Jurkat, Clone E6-1 (cell line): ENCODE results near the gene C4orf50.

Source experiments
- DNase-seq: peaks from one replicate; pipeline ENCODE4 v3.0.0-alpha.2; 2011; ENCODE audit warnings: low read depth, low spot score
- H3K4me3 ChIP-seq: 2 replicates; pipeline ENCODE4 v1.5.1; 2011; ENCODE audit warnings: mild to moderate bottlenecking, low read length, control low read depth, moderate library complexity

Gene C4orf50

DNA sequence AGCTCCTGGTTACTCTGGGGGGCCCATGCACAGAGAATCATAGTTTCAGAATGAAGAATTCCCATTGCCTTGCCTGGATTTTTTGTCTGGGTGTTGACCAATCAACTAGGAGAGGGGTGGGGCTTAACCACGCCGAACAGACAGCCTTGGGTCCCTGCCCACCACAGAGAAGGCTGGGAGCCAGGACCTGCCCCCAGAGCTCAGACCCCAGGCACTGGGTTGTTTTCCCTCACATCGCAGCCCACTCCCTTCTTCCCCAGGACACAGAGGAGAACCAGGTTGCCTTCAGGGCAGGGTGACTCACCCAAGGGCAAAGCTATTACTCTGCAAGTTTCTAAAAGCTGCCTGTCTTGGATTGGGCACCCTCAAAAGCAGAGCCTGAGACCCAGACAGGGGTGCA lies 102.0 kb downstream of the C4orf50 start:
- DNase-seq: no peak
- no peak overlapping the region for H3K4me3 ChIP-seq

DNA sequence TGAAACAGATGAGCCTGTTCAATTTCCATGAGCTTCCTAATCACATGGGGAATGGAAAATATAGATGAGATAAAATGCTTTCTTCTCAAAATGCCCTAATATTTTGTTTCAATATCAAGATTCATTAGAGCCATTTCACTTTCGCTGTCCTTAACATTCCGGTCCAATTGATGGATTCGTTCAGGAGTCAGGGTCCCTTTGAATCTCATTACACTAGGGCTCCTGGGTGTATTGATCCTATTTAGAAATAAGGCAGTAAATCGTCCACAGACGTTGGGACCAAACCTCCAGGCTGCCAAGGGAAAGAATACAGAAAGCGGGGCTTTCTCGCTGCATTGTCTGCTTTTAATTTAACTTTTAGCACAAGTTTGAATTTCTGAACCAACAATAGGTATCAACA lies 104.8 kb downstream of the C4orf50 start:
- no peak overlapping the region for H3K4me3 ChIP-seq
- no peak for DNase-seq

DNA sequence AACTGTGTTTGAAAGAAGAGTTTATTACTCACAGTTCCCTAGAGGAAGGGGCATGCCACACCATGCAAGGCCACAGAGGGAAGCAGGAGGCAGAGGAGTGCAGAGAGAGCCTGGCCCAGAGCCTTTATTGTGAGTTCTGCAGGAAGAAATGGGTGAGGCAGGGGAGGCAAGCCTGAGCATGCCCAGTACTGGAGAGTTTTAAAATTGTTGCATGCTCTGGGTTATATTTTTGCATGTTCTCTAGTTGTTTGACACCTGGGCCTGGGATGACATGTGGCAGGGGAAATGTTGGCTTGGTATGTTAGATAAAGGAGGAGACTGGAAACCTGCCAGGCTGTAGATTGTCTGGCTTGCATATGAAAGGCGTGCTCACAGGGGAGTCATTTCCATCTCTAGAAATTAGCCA lies 105.6 kb downstream of the C4orf50 start:
- no peak for DNase-seq

DNA sequence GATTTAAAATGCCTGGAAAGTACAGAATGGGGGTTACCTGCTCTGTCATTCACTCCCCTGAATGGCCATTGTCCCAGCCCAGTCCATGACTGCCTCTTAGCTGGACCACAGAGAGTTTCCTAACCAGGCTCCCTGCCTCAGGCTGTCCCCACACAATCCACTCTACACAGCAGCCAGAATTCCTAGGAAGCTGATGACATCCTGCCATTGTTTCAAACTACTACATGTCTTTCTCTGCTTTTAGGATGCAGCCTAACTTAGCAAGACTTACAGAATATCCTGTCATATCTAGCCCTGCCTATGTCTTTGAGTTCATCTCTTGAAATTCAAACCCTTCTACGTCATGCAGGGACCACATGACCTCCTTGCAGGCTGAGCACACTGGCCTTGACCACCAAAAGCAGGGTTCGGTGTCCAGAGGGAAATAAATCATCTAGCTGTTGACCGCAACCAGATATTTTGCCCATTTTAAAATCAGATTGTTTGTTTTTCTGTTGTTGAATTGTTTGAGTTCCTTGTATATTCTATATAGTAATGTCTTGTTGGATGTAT lies 109.3 kb downstream of the C4orf50 start:
- DNase-seq: no peak
- no peak overlapping the region for H3K4me3 ChIP-seq

More for the DNA sequence above, 105.6 kb downstream of the C4orf50 start:
- no peak overlapping the region for H3K4me3 ChIP-seq

DNA sequence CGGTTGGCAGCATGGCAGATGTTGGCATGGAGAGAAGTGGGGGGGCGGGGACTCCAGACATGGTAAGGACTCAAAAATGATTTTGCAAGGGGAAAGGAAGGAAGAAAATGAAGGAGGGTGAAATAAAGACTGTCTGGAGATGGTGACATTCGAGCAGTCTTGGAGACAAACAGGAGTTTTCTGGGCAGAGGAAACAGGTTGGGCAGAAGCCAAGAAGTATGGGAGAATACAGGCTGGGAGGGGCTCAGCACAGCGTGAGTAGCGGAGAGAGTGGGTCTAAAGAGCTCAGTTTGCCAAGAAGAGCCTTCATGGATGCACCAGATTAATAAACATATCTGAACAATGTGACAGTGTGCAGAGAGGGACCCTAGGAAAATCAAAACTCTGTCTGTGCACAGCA lies 112.0 kb downstream of the C4orf50 start:
- no peak overlapping the region for H3K4me3 ChIP-seq
- no peak for DNase-seq

DNA sequence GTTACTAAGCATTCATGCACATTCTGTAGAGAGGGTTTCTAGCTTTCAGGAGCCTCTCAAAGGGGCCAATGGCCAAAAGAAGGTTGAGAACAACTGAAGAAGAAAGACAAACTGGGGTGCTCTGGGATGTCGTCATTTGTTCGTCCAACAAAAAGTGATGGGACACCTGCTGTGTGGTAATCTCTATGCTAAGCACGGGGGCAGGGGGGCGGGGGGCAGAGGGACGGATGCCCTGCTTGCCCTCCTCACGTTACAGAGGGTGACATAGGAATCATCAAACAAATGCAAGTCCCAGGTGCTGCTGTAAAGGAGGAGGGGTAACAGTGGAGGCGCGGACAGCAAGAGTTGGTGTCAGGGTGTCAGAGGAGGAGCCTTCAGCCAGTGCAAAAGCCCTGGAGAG lies 112.5 kb downstream of the C4orf50 start:
- DNase-seq: no peak
- no peak overlapping the region for H3K4me3 ChIP-seq

DNA sequence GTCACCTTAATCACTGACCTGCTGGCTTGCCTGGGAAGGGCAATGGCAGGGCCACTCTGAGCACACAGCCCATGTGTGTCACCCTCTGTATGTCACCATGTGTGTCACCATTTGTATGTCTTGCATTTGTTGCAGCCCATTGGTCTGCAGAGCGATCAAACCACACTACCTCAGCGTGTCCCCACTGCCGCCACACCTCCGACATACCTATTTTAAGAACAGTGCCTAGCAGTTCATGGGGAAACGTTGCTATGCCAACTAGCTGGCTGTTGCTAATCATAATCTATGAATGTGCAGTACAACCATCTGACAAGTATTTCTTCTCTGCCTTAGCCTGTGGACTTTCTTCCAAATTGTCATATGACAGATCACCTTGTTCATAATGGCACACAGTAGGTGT lies 117.4 kb downstream of the C4orf50 start:
- no peak overlapping the region for H3K4me3 ChIP-seq

DNA sequence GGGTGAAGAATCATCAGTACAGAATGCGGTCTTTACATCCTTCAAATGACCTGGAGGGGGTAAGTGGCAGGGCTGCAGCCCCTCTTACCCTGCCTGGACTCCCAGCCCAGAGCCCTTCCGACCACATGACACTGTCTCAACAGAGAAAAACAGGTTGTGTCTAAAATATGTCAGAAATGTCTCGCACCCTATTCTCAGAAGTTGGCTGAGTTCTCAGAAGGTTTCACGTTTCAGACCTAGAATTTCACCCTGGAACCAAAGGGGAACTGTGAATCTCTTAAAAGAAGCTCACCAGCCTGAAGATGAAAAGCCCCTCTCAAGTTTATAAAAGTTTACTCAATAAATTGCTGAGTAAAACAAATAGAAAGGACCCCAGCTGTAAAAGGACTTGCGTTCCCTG lies 118.3 kb downstream of the C4orf50 start:
- H3K4me3 ChIP-seq: no peak overlapping the region
- no peak for DNase-seq

More for the DNA sequence above, 117.4 kb downstream of the C4orf50 start:
- no peak for DNase-seq

DNA sequence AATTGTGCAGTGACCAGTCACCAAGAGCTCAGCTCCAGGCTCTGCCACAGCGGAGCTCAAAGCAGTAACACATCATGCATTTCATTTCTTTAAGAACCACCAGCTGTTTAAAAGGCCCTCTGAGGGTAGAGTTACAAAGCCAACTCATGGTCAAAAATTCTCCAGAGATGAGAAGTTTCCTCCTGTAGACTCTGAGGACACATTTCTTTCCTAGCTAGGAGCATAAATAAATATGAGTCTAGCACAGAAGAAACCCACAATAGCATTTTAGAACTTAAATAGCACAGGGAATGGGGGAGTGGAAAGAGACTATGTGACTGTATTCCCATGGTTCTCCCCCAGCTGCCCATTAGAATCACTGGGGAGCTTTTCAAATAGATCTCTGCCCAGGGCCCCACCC lies 118.8 kb downstream of the C4orf50 start:
- H3K4me3 ChIP-seq: no peak overlapping the region
- DNase-seq: no peak

DNA sequence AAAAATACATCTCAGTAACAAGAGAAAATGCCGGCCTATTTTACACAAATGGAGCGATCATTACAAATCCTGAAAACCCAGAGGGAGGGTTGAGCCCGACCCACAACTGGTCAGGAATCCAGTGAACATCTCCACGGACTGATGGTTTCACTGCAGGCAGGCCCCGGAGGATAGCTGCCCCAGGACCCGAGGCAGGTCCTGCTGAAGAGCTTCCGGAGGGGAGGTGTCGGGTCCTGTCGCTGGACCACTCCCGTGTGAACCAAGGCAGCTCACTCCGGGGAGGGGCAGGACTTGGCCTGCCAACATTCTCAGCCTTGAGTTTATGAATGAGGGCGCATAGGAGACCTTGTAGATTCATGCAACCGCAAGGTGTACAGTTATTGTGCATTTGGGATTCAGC lies 120.6 kb downstream of the C4orf50 start:
- no peak overlapping the region for H3K4me3 ChIP-seq
- DNase-seq: no peak

DNA sequence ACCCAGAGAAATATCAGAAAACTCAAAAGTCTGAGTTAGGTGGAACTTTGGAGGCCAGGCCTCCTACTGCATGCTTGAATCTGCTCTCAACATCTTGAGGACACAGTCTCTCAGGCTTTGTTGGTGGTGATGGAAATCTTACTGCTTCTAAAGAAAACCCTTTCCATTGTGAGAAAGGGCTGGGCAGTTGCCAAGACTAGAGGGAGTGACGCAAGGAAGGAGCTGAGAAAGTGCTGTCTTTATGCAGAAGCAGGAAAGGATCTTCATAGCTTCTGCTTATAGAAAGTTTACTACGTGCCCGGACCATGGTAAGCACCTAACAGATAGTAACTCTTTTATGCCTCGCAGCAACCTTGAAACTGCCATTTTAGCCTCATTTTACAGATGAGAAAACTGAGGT lies 122.9 kb downstream of the C4orf50 start:
- DNase-seq: no peak
- H3K4me3 ChIP-seq: no peak overlapping the region

DNA sequence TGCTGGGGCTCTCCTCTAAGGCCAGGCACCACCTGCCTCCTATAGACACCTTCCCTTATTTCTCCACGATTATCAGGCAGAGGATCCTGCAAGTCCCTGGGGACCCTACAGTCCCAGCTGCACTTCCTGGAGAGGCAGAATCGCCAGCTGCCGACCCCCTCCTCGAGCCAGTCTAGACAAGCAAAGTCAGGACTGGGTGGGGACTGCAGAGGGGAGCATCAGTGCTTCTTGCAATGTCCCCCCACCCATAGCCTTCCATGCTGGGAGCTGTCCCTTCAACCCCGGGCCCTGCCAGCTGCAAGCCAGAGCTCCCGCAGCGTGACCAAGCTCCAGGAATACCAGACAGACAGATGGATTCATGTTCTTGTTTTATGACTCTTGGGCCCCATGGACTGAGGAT lies 124.0 kb downstream of the C4orf50 start:
- no peak overlapping the region for H3K4me3 ChIP-seq
- no peak for DNase-seq

DNA sequence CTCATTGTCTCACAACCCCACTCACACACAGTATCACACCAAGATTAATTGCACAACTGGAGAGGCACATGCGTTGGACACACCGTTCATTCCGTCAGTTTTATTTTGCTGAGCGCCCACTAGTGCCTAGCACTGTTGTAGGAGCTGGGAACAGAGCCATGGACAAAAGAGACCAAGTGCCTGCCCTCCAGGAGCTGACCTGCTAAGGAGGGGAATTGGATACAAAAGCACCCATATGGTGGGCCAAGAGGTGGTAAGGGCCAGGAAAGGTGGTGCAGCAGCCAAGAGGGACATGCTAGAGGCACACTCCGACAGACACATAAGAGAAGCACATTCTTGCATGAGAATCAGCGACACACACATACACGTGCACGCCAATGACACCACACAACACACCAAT lies 124.6 kb downstream of the C4orf50 start:
- DNase-seq: no peak
- no peak overlapping the region for H3K4me3 ChIP-seq

DNA sequence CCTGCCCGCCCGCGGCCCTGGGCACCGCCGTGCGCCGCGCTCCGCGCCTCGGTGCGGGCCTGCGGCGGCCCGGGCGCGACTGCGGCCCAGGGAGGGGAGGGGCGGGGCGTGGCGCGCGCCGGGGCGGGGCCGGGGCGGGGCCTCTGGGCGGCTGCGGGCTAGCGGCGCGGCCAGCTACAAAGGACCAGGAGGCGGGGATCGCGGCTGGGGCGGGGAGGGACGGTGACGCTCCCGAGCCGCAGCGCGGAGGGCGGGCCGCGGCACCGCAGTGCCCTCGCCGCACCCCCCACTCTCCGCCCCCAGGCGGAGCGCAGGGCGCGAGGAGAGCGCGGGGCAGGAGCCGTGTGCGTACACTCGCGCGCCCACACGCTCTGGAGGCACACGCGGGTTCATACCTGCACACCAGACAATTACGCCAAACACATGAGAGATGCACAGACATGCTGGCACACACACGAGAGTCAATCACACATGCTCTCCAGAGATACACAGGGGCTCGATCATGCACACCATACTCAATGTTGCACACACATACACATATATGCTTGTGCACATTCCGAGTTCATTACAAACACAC lies 125.1 kb downstream of the C4orf50 start, which contains the start of gene CRMP1:
TSS of gene CRMP1 (minus strand) at position 83 of the 577 bp plus-strand sequence. CDS start 117 bp downstream, outside the sequence.
- DNase-seq: no peak
- no peak within 1 kb of the TSS for H3K4me3 ChIP-seq

DNA sequence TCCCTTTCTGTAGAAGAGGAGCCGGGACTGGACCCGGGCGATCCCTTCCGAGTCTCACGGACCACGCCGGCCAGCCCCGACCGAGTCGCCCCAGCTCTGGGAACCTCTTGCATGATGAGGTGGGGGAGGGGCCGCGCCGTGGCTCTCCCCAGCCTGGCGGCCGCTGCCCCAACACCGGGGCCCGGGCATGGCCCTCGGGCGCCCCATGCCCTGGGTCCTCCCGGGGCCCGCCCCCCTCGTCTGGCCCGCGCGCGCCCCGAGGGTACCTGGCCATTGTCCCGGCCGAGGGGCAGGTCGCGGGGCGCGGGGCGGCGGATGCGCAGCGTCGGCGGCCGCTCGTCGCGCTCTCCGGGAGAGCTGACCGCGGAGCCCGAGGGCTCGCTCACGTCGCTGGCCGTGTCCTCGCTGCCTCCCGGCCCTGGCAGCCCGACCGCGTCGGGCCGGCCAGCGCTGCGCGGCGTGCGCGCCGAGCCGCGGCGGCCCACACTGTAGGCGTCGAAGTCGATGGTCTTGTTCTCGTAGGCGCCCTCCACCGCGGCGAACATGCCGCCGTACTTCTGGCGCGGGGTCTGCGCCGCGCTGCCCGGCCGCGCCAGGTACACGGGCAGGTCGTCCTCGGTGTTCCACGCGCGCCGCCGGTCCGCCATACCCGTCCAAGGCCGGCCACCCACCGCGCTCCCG lies 125.8 kb downstream of the C4orf50 start:
- no peak overlapping the region for H3K4me3 ChIP-seq
- no peak for DNase-seq

DNA sequence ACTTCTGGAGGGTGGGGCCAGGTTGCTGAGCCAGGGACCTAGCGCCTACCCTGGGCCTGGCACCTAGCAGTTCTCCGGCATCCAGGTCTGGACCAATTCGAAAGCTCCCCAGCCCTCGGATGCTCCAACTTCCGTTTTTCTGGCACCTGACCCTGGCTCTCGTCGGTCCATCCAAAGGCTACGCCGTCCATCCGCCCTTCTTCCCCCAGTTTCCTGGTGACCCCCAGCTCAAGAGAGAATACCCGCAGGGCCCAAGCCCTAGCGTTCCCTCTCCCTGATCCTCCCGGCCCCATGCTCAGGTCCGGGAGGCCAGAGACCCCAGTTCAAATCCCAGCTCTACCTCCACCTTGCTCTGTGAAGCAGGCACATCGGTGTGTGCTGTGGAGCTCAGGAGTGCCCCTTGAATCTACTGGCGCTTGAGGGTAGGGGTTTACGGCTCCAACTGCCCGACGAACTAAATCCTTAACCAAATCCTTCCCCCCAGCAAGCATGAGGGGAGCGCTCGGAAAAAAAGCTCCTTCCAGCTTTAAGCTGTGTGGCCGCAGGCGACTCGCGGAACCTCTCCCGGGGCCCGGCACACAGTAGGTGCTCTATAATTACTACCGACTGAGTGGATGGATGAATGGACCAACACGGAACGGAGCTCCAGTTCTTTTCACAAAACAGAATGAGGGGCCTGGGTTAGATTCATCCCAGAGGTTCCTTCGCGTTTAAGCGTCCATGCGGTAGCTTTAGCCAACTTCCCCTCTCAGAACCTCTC lies 126.5 kb downstream of the C4orf50 start:
- no peak overlapping the region for H3K4me3 ChIP-seq
- no peak for DNase-seq

DNA sequence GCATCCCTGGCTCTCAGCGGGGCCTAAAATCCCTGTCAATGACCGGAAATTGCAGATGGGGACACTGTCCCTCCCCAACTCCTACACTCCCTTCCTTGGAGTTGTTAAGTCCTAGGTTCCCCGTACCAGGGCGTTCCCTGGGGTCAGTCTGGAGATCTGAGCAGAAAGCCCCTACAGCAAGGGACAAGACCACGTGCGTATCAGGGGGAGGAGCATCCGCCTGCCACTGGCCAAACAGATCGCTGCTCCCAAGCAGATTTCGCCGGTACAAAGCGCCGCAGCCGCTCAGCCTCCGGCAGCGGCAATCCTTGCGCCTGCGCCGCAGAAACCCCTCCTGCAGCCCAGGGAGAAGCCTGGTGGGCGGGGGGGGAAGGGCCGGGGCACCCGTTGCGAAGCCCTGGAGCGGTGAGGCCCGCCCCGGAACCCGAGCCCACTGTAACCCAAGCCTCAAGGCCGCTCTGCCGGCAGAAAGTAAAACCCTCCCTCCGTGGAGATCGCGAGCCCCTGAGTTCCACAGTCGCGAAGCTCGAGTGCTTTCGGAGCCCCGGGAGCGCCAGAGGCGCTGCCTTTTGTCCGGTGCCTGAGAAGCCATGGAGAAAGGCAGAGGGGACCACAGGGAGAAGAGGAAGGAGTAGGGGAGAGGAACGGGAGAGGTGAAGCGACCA lies 128.0 kb downstream of the C4orf50 start:
- H3K4me3 ChIP-seq: no peak overlapping the region
- no peak for DNase-seq

DNA sequence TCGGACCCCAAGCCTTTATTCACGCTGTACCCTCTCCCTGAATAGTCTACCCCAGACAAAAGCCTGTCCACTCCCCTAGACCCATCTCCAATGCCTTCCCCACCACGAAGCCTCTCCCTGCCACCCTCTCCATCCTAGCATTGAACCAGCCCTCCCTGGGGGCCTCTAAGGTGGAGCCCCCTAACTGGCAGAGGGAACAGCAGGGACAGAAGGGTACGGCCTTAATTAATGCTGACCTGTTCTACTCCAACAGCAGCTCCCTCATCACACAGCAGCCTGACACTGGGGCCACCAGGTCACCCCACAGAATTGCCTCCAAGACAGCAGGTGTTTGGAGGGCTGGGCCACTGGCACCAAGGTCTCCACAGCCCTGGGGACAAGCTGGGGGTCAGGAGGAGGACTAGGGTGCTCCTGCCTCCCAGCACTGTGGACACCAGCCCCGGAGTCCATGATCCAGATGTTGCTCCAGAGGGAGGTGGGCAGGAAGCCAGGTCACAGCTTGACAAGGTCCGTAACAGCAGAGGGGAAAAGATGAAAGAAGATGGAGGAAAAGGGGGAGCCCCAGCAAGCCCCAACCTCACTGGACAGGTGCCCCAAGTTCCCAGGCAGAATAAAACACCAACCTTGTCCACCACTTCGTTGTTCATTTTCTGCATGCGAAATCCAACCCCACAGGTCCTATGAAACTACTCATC lies 129.1 kb downstream of the C4orf50 start:
- no peak for DNase-seq

More for the DNA sequence above, 129.1 kb downstream of the C4orf50 start:
- H3K4me3 ChIP-seq: no peak overlapping the region
